GM19351 (cell line): ENCODE results near the gene CERS6.

Source experiments
- ATAC-seq: cut with Tn5 transposase; IDR thresholded peaks from one replicate; pipeline ENCODE4 v1.9.1; 2021; ENCODE audit warnings: mild to moderate bottlenecking, moderate library complexity; ENCODE audit not compliant: unreplicated experiment

CERS6 gene

DNA sequence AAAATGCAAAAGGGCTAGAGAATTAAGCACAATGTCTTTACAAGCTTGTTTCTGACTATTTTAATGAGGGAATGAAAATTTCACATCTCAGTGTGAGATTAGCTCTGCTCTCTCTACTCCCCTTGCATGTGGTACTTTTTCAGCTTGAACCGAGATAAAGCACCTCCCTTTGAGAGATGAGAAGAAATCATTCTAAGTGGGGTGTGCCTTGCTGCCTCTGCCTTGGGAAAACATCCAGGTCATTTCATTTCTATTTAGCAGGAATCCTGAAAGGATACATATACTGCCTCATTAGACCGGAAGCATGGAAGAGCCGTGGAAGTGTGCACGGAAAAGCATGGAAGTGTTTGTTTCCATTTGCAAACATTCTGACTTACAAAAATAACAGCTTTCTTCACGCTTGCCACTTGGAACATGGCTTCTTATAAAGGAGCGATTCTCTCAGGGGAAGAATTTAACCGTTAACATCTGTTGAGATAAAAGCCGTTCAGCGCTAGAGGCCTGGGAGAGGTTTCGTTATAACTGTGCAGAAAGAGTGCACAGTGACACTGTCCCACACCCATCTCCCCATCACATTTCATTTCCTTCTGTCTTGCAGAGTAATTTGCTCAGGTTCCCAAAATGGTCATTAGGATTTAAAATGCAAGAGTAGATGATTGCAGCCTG is 363.1 kb downstream of the CERS6 start:
- no peak for ATAC-seq

DNA sequence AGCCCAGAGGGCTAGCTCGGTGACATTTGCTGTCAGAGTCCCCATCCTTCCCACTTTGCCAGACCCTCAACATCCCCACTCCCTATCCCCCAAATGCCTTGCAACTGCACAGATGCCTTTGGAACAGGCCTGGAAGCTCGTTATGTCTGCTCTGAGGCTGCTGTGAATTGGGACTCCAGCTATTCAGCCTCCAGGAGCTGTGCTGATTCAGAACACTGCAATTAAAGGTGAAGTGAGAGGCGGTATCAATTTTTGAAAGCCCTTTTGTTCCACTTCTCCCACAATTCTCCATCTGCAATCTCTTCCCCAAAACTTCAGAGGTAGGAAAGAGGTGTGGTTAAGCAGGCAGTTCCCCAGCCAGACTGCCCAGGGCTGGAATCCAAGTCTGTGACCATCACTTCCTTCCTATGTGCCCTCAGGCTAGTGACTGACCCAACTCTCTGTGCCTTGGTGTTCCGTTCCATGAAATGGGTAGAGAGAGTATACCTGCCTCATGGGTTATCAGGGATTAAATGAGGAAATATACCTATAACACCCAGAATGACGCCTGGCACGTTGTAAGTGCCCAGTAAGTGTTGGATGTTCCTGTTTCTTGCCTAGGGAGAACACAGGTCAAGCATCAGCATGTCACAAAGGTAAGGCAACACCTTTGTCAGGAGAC is 363.9 kb downstream of the CERS6 start:
- no peak for ATAC-seq

DNA sequence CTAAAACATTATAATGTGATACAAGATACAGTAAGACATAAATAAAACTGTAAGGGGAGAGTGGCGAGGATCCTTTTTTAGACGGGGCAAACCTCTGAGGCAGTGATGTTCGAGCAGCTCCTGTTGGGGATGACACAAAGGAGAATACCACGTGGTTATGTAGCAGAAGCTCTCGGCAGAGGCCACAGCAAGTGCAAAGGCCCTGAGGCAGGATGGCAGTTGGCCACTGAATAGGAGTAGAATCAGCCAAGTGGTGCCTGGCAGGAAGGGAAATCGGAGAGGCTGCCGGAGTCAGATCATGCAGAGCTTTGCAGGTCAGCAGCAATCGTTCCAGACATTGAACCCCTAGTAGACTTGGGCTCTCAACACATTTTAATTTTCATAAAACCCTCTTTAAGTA is 365.5 kb downstream of the CERS6 start:
- no peak for ATAC-seq

DNA sequence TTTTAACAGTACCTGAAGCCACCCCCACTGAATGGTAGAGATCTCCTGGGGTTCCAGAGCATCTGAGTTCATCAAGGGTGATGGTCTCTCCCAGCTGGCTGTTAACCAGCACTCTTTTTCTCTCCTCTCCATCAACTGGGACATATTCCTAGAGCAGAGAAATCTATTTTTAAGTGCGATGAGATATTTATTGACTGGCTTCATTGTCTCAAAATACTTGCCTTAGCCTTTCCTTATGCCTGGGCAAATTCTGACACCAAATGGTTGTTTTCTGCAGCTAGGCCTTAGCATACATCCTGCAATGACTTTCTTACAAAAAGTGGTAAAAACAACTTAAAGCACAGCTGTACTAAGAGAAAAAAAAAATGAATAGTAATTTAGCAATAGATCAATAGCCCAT is 365.9 kb downstream of the CERS6 start:
- no peak for ATAC-seq
